Neuronal stem cell (in vitro differentiated cells): ENCODE measurements around the gene NEGR1.

Experiments
- DNase-seq: peaks from one replicate; pipeline ENCODE4 v3.0.0-alpha.2; 2013; ENCODE audit warnings: low spot score
- H2AFZ ChIP-seq: one replicate; pipeline ENCODE4 v1.6.1; 2013; ENCODE audit warnings: mild to moderate bottlenecking, low read length, inconsistent platforms
- H2AK5ac ChIP-seq: 2 replicates; pipeline ENCODE4 v1.6.1; 2013; ENCODE audit warnings: low read depth, mild to moderate bottlenecking, inconsistent platforms, low read length, moderate library complexity, mixed read lengths
- H2BK120ac ChIP-seq: 2 replicates; pipeline ENCODE4 v1.6.1; 2013; ENCODE audit warnings: low read depth, mild to moderate bottlenecking, inconsistent platforms, low read length, moderate library complexity, mixed read lengths
- H2BK12ac ChIP-seq: one replicate; pipeline ENCODE4 v1.6.1; 2013; ENCODE audit warnings: low read length, inconsistent platforms
- H2BK15ac ChIP-seq: 2 replicates; pipeline ENCODE4 v1.6.1; 2013; ENCODE audit warnings: mild to moderate bottlenecking, low read length, inconsistent platforms, mixed read lengths
- H2BK5ac ChIP-seq: one replicate; pipeline ENCODE4 v1.6.1; 2013; ENCODE audit warnings: inconsistent platforms, mild to moderate bottlenecking, low read length, moderate library complexity
- H3K14ac ChIP-seq: one replicate; pipeline ENCODE4 v1.6.1; 2013; ENCODE audit warnings: low read length, inconsistent platforms
- H3K18ac ChIP-seq: 2 replicates; pipeline ENCODE4 v1.6.1; 2013; ENCODE audit warnings: low read length, inconsistent platforms
- H3K23ac ChIP-seq: 2 replicates; pipeline ENCODE4 v1.6.1; 2013; ENCODE audit warnings: low read depth, mild to moderate bottlenecking, mixed read lengths, low read length, inconsistent platforms; ENCODE audit not compliant: poor library complexity
- H3K27ac ChIP-seq: replicated peaks from 3 replicates; pipeline ENCODE4 v1.5.1; 2013; ENCODE audit warnings: low read length, inconsistent platforms
- H3K27me3 ChIP-seq, 3 experiments: 2 replicates each; pipeline ENCODE4 v1.6.1; 2013; ENCODE audit warnings: low read length in 3 of 3, mild to moderate bottlenecking in 2 of 3, inconsistent platforms in 1 of 3, low read depth in 1 of 3, mixed read lengths in 1 of 3, moderate library complexity in 1 of 3; ENCODE audit not compliant: control insufficient read depth in 3 of 3, insufficient read depth in 3 of 3
- H3K36me3 ChIP-seq, 2 donors: replicated peaks in 1 of 2; 2 replicates each; pipeline ENCODE4 v1.6.1; 2013; ENCODE audit warnings: low read length in 2 of 2; ENCODE audit not compliant: control insufficient read depth in 2 of 2, insufficient read depth in 2 of 2
- H3K4ac ChIP-seq: 2 replicates; pipeline ENCODE4 v1.6.1; 2013; ENCODE audit warnings: inconsistent platforms, mild to moderate bottlenecking, low read length, moderate library complexity
- H3K4me1 ChIP-seq, 2 donors: 1 replicate in 1 of 2; 2 replicates in 1 of 2; pipeline ENCODE4 v1.6.1; 2013; ENCODE audit warnings: low read length in 2 of 2, low read depth in 1 of 2; ENCODE audit not compliant: control insufficient read depth in 2 of 2, insufficient read depth in 1 of 2
- H3K4me2 ChIP-seq: one replicate; pipeline ENCODE4 v1.6.1; 2013; ENCODE audit warnings: mild to moderate bottlenecking, low read length, inconsistent platforms; ENCODE audit not compliant: insufficient read depth, poor library complexity, severe bottlenecking
- H3K4me3 ChIP-seq, 2 donors: 2 replicates each; pipeline ENCODE4 v1.5.1; 2013; ENCODE audit warnings: low read length in 2 of 2, mild to moderate bottlenecking in 2 of 2, inconsistent platforms in 1 of 2, moderate library complexity in 1 of 2
- H3K79me1 ChIP-seq: one replicate; pipeline ENCODE4 v1.6.1; 2013; ENCODE audit warnings: low read depth, mild to moderate bottlenecking, inconsistent platforms, low read length, moderate library complexity
- H3K9ac ChIP-seq: one replicate; pipeline ENCODE4 v1.6.1; 2013; ENCODE audit warnings: mild to moderate bottlenecking, low read depth, low read length, inconsistent platforms; ENCODE audit not compliant: poor library complexity
- H3K9me3 ChIP-seq, 2 donors: replicated peaks in 1 of 2; 2 replicates each; pipeline versions ENCODE3 to v1.6.1; 2013; ENCODE audit warnings: low read length in 2 of 2, mild to moderate bottlenecking in 2 of 2, inconsistent platforms in 1 of 2, low read depth in 1 of 2, mixed read lengths in 1 of 2, moderate library complexity in 1 of 2; ENCODE audit not compliant: control insufficient read depth in 2 of 2, insufficient read depth in 1 of 2
- H4K8ac ChIP-seq: one replicate; pipeline ENCODE4 v1.6.1; 2013; ENCODE audit warnings: low read depth, mild to moderate bottlenecking, inconsistent platforms, low read length, moderate library complexity
- H4K91ac ChIP-seq: one replicate; pipeline ENCODE4 v1.6.1; 2013; ENCODE audit warnings: low read length, low read depth, mild to moderate bottlenecking, inconsistent platforms; ENCODE audit not compliant: poor library complexity
- WGBS, 2 donors: extraction: QIAGEN DNeasy Blood & Tissue Kit; methylation state at CpG; one replicate each; pipeline ENCODE4 v1.1.7; 2013; ENCODE audit warnings: missing lambda C conversion rate in 2 of 2, mixed read lengths in 1 of 2; ENCODE audit not compliant: insufficient read length in 2 of 2, insufficient replicate concordance in 1 of 2; ENCODE audit errors: extremely low coverage in 2 of 2; 5-methylcytosine and 5-hydroxymethylcytosine counted together

Gene NEGR1

GRCh38 chr1:72062584-72062983 lies 219.8 kb downstream of the NEGR1 start:
- Histone ChIP-seq H3K9ac (no peak overlapping the region), H2BK12ac (no peak overlapping the region), H3K23ac (no peak overlapping the region), H3K4ac (no peak overlapping the region), H4K8ac (no peak overlapping the region), H3K4me3 (no peak overlapping the region), H2BK15ac (no peak overlapping the region), H3K9me3 (no peaks in the 10 kb centered on the region), H2AK5ac (no peak overlapping the region), H3K14ac (no peak overlapping the region), H4K91ac (no peak overlapping the region), H2BK120ac (no peak overlapping the region), H3K27ac (no peak overlapping the region), H3K79me1 (no peaks in the 10 kb centered on the region), H3K4me1 (peaks cover 0 to 2% of the 10 kb centered on the region in 2 donors), H3K4me2 (no peak overlapping the region), H2AFZ (no peak overlapping the region), H3K27me3 (no peaks in the 10 kb centered on the region), H2BK5ac (no peak overlapping the region), H3K18ac (no peak overlapping the region), H3K36me3 (no peaks in the 10 kb centered on the region)
- DNase-seq: no peak

DNA sequence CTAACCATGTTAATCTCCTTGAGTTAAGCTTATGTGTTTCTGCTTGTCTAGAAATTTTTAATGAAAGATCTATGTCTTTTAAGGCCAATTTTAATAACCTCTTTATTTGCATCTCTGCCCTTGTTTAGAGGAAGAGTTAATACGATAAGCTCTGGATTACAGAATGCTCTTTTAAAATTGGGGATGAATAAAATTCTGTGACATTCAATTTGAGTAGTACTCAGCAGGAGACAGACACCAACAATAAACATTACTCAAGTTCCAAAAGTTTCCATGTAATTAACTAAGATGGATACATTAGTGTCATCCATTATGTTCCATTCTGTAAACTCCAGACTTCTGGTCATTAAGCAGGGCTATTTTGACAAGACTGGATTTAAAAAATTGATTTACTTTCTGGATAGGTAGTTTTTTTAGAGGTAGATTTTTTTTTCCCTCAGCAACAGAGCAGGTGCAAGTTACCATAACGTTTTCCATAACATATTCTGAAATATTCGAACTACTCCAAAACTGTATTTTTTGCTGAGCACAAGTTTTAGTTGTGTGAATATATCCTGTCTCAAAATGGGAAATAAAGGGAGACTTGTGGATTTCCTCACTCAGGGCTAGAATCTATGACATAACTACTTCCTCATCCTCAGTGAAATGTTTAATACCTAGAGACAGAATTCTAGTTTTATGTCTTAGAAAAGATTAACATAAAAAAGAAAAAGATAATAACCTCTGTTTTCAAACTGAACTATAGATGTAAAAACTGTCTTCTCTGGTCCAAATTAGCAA lies 221.7 kb downstream of the NEGR1 start:
- Histone ChIP-seq H3K4me1 (no peaks in the 10 kb centered on the region), H3K23ac (no peak overlapping the region), H4K8ac (no peak overlapping the region), H2AFZ (no peak overlapping the region), H3K27me3 (no peaks in the 10 kb centered on the region), H4K91ac (no peak overlapping the region), H2BK15ac (no peak overlapping the region), H3K14ac (no peak overlapping the region), H3K4me3 (no peak overlapping the region), H3K18ac (no peak overlapping the region), H2BK12ac (no peak overlapping the region), H3K4me2 (no peak overlapping the region), H3K79me1 (no peaks in the 10 kb centered on the region), H3K27ac (no peak overlapping the region), H3K36me3 (no peaks in the 10 kb centered on the region), H2AK5ac (no peak overlapping the region), H3K4ac (no peak overlapping the region), H2BK5ac (no peak overlapping the region), H3K9ac (no peak overlapping the region), H2BK120ac (no peak overlapping the region), H3K9me3 (no peaks in the 10 kb centered on the region)
- no CpG with 5 or more reads among the region's 3 CpGs for WGBS, 2 donors
- no peak for DNase-seq

DNA sequence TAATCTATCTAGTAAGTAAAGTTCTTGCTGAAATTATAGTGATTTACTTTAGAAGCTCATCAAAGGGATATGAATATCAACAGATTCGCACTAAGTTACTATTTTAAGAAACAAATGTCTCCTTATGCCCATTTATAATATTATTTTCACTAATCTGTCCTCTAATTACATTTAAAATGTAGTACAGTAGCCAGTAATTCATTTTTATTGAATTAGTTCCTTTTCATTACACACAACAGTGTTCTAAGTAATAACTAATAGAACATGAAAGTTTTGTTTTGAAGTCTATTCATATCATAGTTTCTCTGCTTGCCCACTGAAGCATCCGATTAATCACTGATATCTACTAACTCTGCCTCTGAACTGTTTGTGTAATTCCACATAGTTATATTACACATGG lies 225.8 kb downstream of the NEGR1 start:
- Histone ChIP-seq H3K4me3 (no peak overlapping the region), H3K36me3 (no peaks in the 10 kb centered on the region), H3K18ac (no peak overlapping the region), H3K9me3 (no peaks in the 10 kb centered on the region), H3K9ac (no peak overlapping the region), H3K4me2 (no peak overlapping the region), H2AFZ (no peak overlapping the region), H2BK15ac (no peak overlapping the region), H3K27me3 (no peaks in the 10 kb centered on the region), H3K27ac (no peak overlapping the region), H4K91ac (no peak overlapping the region), H2BK12ac (no peak overlapping the region), H3K23ac (no peak overlapping the region), H3K79me1 (no peaks in the 10 kb centered on the region), H3K4ac (no peak overlapping the region), H3K14ac (no peak overlapping the region), H3K4me1 (no peaks in the 10 kb centered on the region), H4K8ac (no peak overlapping the region), H2BK5ac (no peak overlapping the region), H2BK120ac (no peak overlapping the region), H2AK5ac (no peak overlapping the region)
- no peak for DNase-seq
- no CpG with 5 or more reads among the region's 2 CpGs for WGBS, 2 donors

GRCh38 chr1:72051538-72051937 lies 230.8 kb downstream of the NEGR1 start:
- Histone ChIP-seq H2BK15ac (no peak overlapping the region), H2AK5ac (no peak overlapping the region), H3K79me1 (no peaks in the 10 kb centered on the region), H3K23ac (no peak overlapping the region), H3K4me3 (no peak overlapping the region), H3K27ac (no peak overlapping the region), H3K18ac (no peak overlapping the region), H2AFZ (no peak overlapping the region), H3K4me2 (no peak overlapping the region), H3K4ac (no peak overlapping the region), H3K36me3 (no peaks in the 10 kb centered on the region), H3K4me1 (no peaks in the 10 kb centered on the region), H2BK5ac (no peak overlapping the region), H3K9me3 (no peaks in the 10 kb centered on the region), H2BK120ac (no peak overlapping the region), H4K91ac (no peak overlapping the region), H2BK12ac (no peak overlapping the region), H3K14ac (no peak overlapping the region), H3K27me3 (no peaks in the 10 kb centered on the region), H3K9ac (no peak overlapping the region), H4K8ac (no peak overlapping the region)
- DNase-seq: no peak
- no CpG with 5 or more reads among the region's 2 CpGs for WGBS, 2 donors
